Skeletal muscle cell (primary cell): ENCODE results near the gene ANKRD36C.
A peak's percentile ranks its signal among the peaks of the same experiment; 100 is the strongest.
"Not testable (repeated sequence)": the region's sequence is repeated elsewhere in the genome, so short reads cannot be mapped to it uniquely, and the experiment has no call there.

Experiments used
- DNase-seq: peaks from one replicate; pipeline ENCODE4 v3.0.0-alpha.2; 2010; ENCODE audit warnings: low read depth
- H3K4me3 ChIP-seq: 2 replicates; pipeline ENCODE4 v1.5.1; 2011; ENCODE audit warnings: low read depth, mild to moderate bottlenecking, control low read depth, low read length, moderate library complexity

Gene ANKRD36C

GRCh38 chr2:95991351-95992094 is at the start of gene ANKRD36C:
Gene ANKRD36C (minus strand): TSS chr2:95991824. CDS start chr2:95991708, 116 bp downstream.
- not testable (repeated sequence) for DNase-seq
- H3K4me3 ChIP-seq, result peak within 1 kb of the TSS; percentile 72

GRCh38 chr2:96035554-96035953 is 43.9 kb upstream of the ANKRD36C start:
- not testable (repeated sequence) for DNase-seq, H3K4me3 ChIP-seq

GRCh38 chr2:96034792-96035191 is 43.2 kb upstream of the ANKRD36C start, which contains the start of gene GPAT2:
Gene GPAT2 (minus strand): TSS chr2:96034916. CDS start chr2:96032359, 2,557 bp downstream.
- not testable (repeated sequence) for H3K4me3 ChIP-seq, DNase-seq

- not testable (repeated sequence) for DNase-seq, H3K4me3 ChIP-seq
Observed at GRCh38 chr2:96033997-96034396, 42.4 kb upstream of the ANKRD36C start.

GRCh38 chr2:96027725-96028325 is 36.2 kb upstream of the ANKRD36C start:
- not testable (repeated sequence) for H3K4me3 ChIP-seq, DNase-seq

GRCh38 chr2:96025755-96026154 is 34.1 kb upstream of the ANKRD36C start:
- not testable (repeated sequence) for H3K4me3 ChIP-seq, DNase-seq

GRCh38 chr2:96025194-96025492 is 33.5 kb upstream of the ANKRD36C start:
- no peak overlapping the region for H3K4me3 ChIP-seq
- no peak for DNase-seq

GRCh38 chr2:96024336-96025193 is 32.9 kb upstream of the ANKRD36C start:
- DNase-seq, result no peak
- H3K4me3 ChIP-seq, result no peak overlapping the region

- H3K4me3 ChIP-seq, result not testable (repeated sequence)
Observed at GRCh38 chr2:96023701-96024100, 32.1 kb upstream of the ANKRD36C start.

GRCh38 chr2:96022701-96023447 is 31.2 kb upstream of the ANKRD36C start:
- not testable (repeated sequence) for H3K4me3 ChIP-seq
- peak; percentile 34 for DNase-seq

More at GRCh38 chr2:96023701-96024100, 32.1 kb upstream of the ANKRD36C start:
- DNase-seq, result not testable (repeated sequence)

- DNase-seq, H3K4me3 ChIP-seq: not testable (repeated sequence)
Observed at GRCh38 chr2:96022126-96022525, 30.5 kb upstream of the ANKRD36C start.

- not testable (repeated sequence) for H3K4me3 ChIP-seq, DNase-seq
Observed at GRCh38 chr2:96021142-96021541, 29.5 kb upstream of the ANKRD36C start.

GRCh38 chr2:96019909-96020590 is 28.4 kb upstream of the ANKRD36C start:
- not testable (repeated sequence) for H3K4me3 ChIP-seq, DNase-seq

GRCh38 chr2:96016321-96016720 is 24.7 kb upstream of the ANKRD36C start:
- DNase-seq, result not testable (repeated sequence)

GRCh38 chr2:96012792-96013264 is 21.2 kb upstream of the ANKRD36C start:
- not testable (repeated sequence) for DNase-seq, H3K4me3 ChIP-seq

More at GRCh38 chr2:96016321-96016720, 24.7 kb upstream of the ANKRD36C start:
- not testable (repeated sequence) for H3K4me3 ChIP-seq

- not testable (repeated sequence) for DNase-seq, H3K4me3 ChIP-seq
Observed at GRCh38 chr2:96012086-96012791, 20.6 kb upstream of the ANKRD36C start.

- peak overlapping the region; percentile 18 for H3K4me3 ChIP-seq
Observed at GRCh38 chr2:96011129-96011455, 19.5 kb upstream of the ANKRD36C start.

More at GRCh38 chr2:96011129-96011455, 19.5 kb upstream of the ANKRD36C start:
- DNase-seq, result not testable (repeated sequence)
